SK-N-SH (cell line): ENCODE data around the gene CD109.

Source experiments
- CTCF ChIP-seq: fragments of 200-600 bp; sonication (generic); IDR thresholded peaks from 2 replicates; pipeline ENCODE4 v1.6.1; 2017; ENCODE audit warnings: antibody characterized with exemption, mild to moderate bottlenecking, moderate library complexity
- FOXM1 ChIP-seq: IDR thresholded peaks from 2 replicates; pipeline ENCODE4 v1.4.0; 2012; ENCODE audit warnings: low read depth, mild to moderate bottlenecking
- POLR2AphosphoS5 ChIP-seq: IDR thresholded peaks from 2 replicates; pipeline ENCODE4 v1.6.1; 2012; ENCODE audit warnings: low read depth, low read length
- RFX5 ChIP-seq: IDR thresholded peaks from 2 replicates; pipeline ENCODE4 v1.6.1; 2012; ENCODE audit warnings: mild to moderate bottlenecking, improper control_type of control experiment, low read length
- SIN3A ChIP-seq: IDR thresholded peaks from 2 replicates; pipeline ENCODE4 v1.6.1; 2012; ENCODE audit warnings: low read depth, mild to moderate bottlenecking, low read length, moderate library complexity, borderline replicate concordance

- TF ChIP-seq FOXM1 (no peak), POLR2AphosphoS5 (no peak), CTCF (peak; percentile 81), RFX5 (no peak), SIN3A (no peak)
Observed at GRCh38 chr6:73854998-73855718, 159.2 kb downstream of the CD109 start.
